HFF-Myc (cell line): Measurements from ENCODE around the gene PIK3R2.

Experiments
- DNase-seq: peaks from one replicate; pipeline ENCODE4 v3.0.0-alpha.2; 2011; ENCODE audit warnings: low read depth; ENCODE audit errors: extremely low read depth
- H3K4me3 ChIP-seq: replicated peaks from 2 replicates; pipeline ENCODE4 v1.5.1; 2011; ENCODE audit warnings: low read depth, mild to moderate bottlenecking, control low read depth, low read length
- CTCF ChIP-seq: IDR thresholded peaks from 2 replicates; pipeline ENCODE4 v1.5.1; 2012; ENCODE audit warnings: mild to moderate bottlenecking, low read depth, low read length, control low read depth; ENCODE audit errors: missing control alignments

PIK3R2 gene

GRCh38 chr19:18123819-18124218 is 29.1 kb upstream of the PIK3R2 start:
- TF ChIP-seq CTCF = no peak

GRCh38 chr19:18126097-18126496 is 26.9 kb upstream of the PIK3R2 start:
- no peak for TF ChIP-seq CTCF
- no peak overlapping the region for H3K4me3 ChIP-seq
- DNase-seq = no peak

More at GRCh38 chr19:18123819-18124218, 29.1 kb upstream of the PIK3R2 start:
- no peak for DNase-seq
- no peak overlapping the region for H3K4me3 ChIP-seq

GRCh38 chr19:18128044-18128443 is 24.9 kb upstream of the PIK3R2 start:
- no peak overlapping the region for H3K4me3 ChIP-seq
- no peak for DNase-seq
- no peak for TF ChIP-seq CTCF

- TF ChIP-seq CTCF = no peak
Observed at GRCh38 chr19:18128805-18129204, 24.2 kb upstream of the PIK3R2 start.

GRCh38 chr19:18130523-18131242 is 22.3 kb upstream of the PIK3R2 start:
- TF ChIP-seq CTCF = no peak
- no peak for DNase-seq
- H3K4me3 ChIP-seq = no peak overlapping the region

More at GRCh38 chr19:18128805-18129204, 24.2 kb upstream of the PIK3R2 start:
- no peak for DNase-seq
- H3K4me3 ChIP-seq = no peak overlapping the region

- no peak for TF ChIP-seq CTCF
- no peak for DNase-seq
- no peak overlapping the region for H3K4me3 ChIP-seq
Observed at GRCh38 chr19:18131841-18132596, 20.9 kb upstream of the PIK3R2 start.
